HG02623 (cell line): ENCODE measurements around the gene PPM1G.

ENCODE experiments used
- ATAC-seq: cut with Tn5 transposase; IDR thresholded peaks from one replicate; pipeline ENCODE4 v1.9.1; 2021; ENCODE audit warnings: moderate library complexity; ENCODE audit not compliant: unreplicated experiment

The PPM1G gene

DNA sequence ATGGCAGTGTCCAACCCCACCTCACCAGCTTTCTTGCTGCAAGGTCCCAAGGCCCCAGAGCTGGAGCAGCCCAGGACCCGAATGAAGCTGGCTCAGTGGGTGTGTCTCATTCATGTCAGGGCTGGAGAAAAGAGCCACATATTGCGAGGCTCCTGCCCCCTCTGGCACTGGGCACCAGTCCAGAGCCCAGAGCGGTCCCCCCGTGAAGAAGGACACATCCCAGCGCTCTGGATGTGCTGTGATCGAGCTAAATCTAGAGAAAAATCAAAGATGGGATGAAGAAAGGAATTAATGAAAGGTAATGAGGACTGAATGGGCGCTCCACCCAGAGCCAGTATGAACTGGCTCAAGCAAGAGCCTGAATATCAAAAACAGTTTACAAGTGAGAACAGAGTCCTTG, 73.2 kb downstream of the PPM1G start:
- ATAC-seq: no peak

DNA sequence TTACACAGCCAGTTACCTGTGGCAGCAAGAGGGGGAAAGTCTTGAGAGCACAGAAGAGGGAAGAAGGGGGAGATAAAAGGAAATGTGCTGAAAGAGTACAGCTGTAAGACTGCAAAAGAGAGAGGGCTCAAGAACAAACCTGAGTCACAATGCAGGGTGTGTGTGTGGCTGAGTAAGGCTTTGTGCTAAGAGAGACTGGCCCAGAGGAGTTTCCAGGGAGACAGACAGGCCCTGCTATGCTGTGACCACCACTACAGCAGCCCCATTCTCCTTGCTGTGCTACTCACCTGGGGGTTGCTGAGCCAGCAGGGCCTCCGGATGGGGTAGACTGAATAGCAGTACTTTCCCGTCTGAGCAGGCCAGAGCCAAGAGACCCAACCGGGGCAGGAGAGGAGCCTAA, 74.1 kb downstream of the PPM1G start:
- no peak for ATAC-seq
